Measurements from ENCODE around the gene ZBTB8A. TPM values are rescaled to one million over a fixed set of nuclear protein-coding genes. Genes with fewer than 3 reads are reported as not detected.

The ZBTB8A gene
- total and polyA plus RNA-seq, 2 of the 13 experiments (the other 11 are each of a cell fraction or from before 2014, with no cell fraction given): 1.3 to 3.7 TPM

- TF ChIP-seq HMGXB4 (CRISPR knock-in tag; IDR thresholded peaks at IDR 0.05; ENCODE audit: borderline replicate concordance in 1 of 2, low read depth in 1 of 2) (no peak), NFE2L2 (IDR thresholded peaks at IDR 0.05; ENCODE audit: low read length) (no peak), ZSCAN20 (CRISPR knock-in tag; IDR thresholded peaks at IDR 0.05; ENCODE audit: borderline replicate concordance) (no peak), CEBPG (CRISPR knock-in tag; IDR thresholded peaks at IDR 0.05) (no peak), SCMH1 (CRISPR knock-in tag; IDR thresholded peaks at IDR 0.05; ENCODE audit: borderline replicate concordance) (no peak), SNAPC5 (CRISPR knock-in tag; IDR thresholded peaks at IDR 0.05; ENCODE audit: borderline replicate concordance) (no peak), ZNF678 (CRISPR knock-in tag; IDR thresholded peaks at IDR 0.05) (no peak)
Observed at GRCh38 chr1:32622205-32622604, 83.0 kb downstream of the ZBTB8A start (continued).

- no peak for FAIRE-seq
- intact Hi-C loops (cut with micrococcal nuclease; ENCODE audit: unreplicated experiment): loop anchor here (5.0 kb wide), 1 partner anchor 101 kb away; no protein-coding TSS in a partner anchor
- WGBS (ENCODE audit: low lambda C conversion rate): 94% methylated on average over 3 of the region's 3 CpGs
- TF ChIP-seq ZNF530 (CRISPR knock-in tag; IDR thresholded peaks at IDR 0.05; ENCODE audit: low read depth) (no peak), NPAS2 (CRISPR knock-in tag; IDR thresholded peaks at IDR 0.05; ENCODE audit: borderline replicate concordance) (no peak), ZNF781 (CRISPR knock-in tag; IDR thresholded peaks at IDR 0.05; ENCODE audit: borderline replicate concordance, not compliant biosample characterization) (no peak), ZNF607 (CRISPR knock-in tag; IDR thresholded peaks at IDR 0.05; ENCODE audit: borderline replicate concordance) (no peak), ONECUT2 (CRISPR knock-in tag; IDR thresholded peaks at IDR 0.05) (no peak), ZNF264 (CRISPR knock-in tag; IDR thresholded peaks at IDR 0.05) (no peak), ESRRA (CRISPR knock-in tag; IDR thresholded peaks at IDR 0.05; ENCODE audit: low read depth) (no peak), ETV6 (CRISPR knock-in tag; conservative IDR thresholded peaks at IDR 0.05) (no peak), SMYD3 (CRISPR knock-in tag; IDR thresholded peaks at IDR 0.05) (no peak), ARHGAP35 (CRISPR knock-in tag; IDR thresholded peaks at IDR 0.05; ENCODE audit: borderline replicate concordance) (no peak), GMEB1 (CRISPR knock-in tag; IDR thresholded peaks at IDR 0.05; ENCODE audit: borderline replicate concordance) (no peak), MEIS1 (CRISPR knock-in tag; IDR thresholded peaks at IDR 0.05; ENCODE audit: borderline replicate concordance) (no peak), ZMYM3 (CRISPR knock-in tag; IDR thresholded peaks at IDR 0.05) (no peak)
Observed at GRCh38 chr1:32622806-32623681, 83.8 kb downstream of the ZBTB8A start.

More at GRCh38 chr1:32622806-32623681, 83.8 kb downstream of the ZBTB8A start:
- Histone ChIP-seq H3K4me2 (ENCODE audit: low read depth, low read length) (no peak overlapping the region), H3K9ac (ENCODE audit: insufficient read depth, low read depth, low read length) (no peak overlapping the region), H3K79me2 (ENCODE audit: insufficient read depth, low read length) (no peaks in the 10 kb centered on the region), H3K27me3 (ENCODE audit: control insufficient read depth in 1 of 2, insufficient read depth in 2 of 2, low read length in 2 of 2) (no peaks in the 10 kb centered on the region; a peak in 1 of 5 replicates), H2AFZ (ENCODE audit: low read length) (no peak overlapping the region), H3K4me3 (replicated peaks in 1 of 3; ENCODE audit: insufficient read depth in 1 of 3, low read depth in 2 of 3, low read length in 3 of 3) (no peak overlapping the region), H3K36me3 (replicated peaks in 1 of 2; ENCODE audit: control insufficient read depth in 1 of 2, insufficient read depth in 2 of 2, low read length in 2 of 2) (peaks cover 0 to 17% of the 10 kb centered on the region in 2 experiments; a peak in 3 of 5 replicates), H3K4me1 (ENCODE audit: insufficient read depth, low read length) (no peaks in the 10 kb centered on the region), H3K27ac (ENCODE audit: extremely low read length, insufficient read depth, low read length) (no peak overlapping the region), H3K9me3 (ENCODE audit: low read length) (no peaks in the 10 kb centered on the region), H4K20me1 (ENCODE audit: insufficient read depth, low read length) (no peaks in the 10 kb centered on the region)
- ATAC-seq (no peak), DNase-seq (ENCODE audit: low spot score) (no peak)
- CTCF ChIA-PET (ENCODE audit: low intra/inter-chr PET ratio, low total read pairs): no interaction called here
- in situ Hi-C loops (cut with HindIII; ENCODE audit: extremely low pct_ligation_motif_present, low pct_unique_long_range_greater_than_20kb): no loop called here
- BruUV-seq (replicated peaks): no TSS peak
- POLR2A ChIA-PET: interaction anchor here (1.1 kb wide), 1 partner anchor 11 kb away, joined by 3 read pairs; no protein-coding TSS in a partner anchor

All from HepG2 (cell line).